Myocyte (in vitro differentiated cells): ENCODE results near the gene PLK5. TPM values are rescaled to one million over a fixed set of nuclear protein-coding genes. Genes with fewer than 3 reads are reported as not detected.
"Not testable (repeated sequence)": the region's sequence is repeated elsewhere in the genome, so short reads cannot be mapped to it uniquely, and the experiment has no call there.

ENCODE experiments used
- DNase-seq: peaks from one replicate; pipeline ENCODE4 v3.0.0-alpha.2; 2012; ENCODE audit warnings: low read depth
- total RNA-seq: library from RNA; depleted of rRNA; stranded (reverse); fragments of >200 nt; gene quantifications from 2 replicates; pipeline ENCODE4 v1.2.3, GENCODE V29; 2014

PLK5 gene
- total RNA-seq, 1 donor from 2014 or later, result not detected

GRCh38 chr19:1507763-1508506, 15.9 kb upstream of the PLK5 start:
- DNase-seq, result peak; percentile 72

DNA sequence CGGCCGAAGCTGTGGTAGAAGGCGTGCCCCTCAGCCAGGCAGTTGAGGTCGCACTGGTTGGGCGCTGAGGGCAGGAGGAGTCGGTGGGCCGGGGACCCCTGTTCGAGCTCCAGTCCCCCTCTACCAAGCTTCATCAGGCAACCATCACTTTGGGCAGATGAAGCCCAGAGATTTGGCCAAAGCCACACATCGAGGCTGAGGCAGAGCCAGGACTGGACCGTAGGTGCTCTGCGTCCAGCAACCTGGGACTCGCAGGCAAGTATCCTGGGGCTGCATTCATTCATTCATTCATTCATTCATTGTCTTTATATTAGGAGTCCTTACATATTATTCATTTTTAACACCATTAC, 15.4 kb upstream of the PLK5 start:
- DNase-seq, result no peak

DNA sequence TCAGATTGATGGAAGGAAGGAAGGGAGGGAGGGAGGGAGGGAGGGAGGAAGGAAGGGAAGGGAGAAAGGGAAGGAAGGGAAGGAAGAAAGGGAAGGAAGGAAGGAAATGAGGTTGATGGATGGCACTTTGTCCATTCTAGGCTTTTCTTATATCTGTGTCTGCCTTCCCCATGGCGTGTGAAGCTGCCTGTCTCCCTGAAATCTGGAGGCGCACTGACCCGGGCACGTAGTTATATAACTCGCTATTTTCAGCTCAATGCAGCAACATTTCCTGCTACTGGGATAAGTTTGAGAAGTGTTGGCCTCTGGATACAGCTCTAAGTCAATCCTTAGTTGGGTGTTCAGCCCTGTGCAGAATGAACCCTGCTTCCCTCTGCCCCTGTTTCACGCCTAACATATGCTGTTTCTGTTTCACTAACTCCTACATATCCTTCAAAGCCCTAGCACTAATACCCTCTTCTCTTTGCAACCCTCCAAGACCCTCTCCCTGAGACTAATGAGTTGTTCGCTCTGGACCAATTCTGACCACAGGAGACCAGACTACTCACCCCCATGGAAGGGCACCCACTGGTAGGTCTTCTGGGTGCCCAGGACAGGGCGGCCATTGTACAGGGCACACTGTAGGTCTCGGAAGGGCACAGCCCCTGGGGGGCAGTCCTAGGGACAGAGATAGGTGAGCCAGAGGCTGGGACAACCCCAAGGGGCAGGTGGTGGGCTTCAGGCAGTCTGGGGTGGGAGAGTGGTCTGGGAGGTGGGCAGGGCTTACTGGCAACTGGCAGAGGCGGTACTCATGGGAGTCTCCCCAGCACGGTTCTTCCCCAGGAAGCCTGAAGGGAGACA, 14.1 kb upstream of the PLK5 start:
- no peak for DNase-seq

DNA sequence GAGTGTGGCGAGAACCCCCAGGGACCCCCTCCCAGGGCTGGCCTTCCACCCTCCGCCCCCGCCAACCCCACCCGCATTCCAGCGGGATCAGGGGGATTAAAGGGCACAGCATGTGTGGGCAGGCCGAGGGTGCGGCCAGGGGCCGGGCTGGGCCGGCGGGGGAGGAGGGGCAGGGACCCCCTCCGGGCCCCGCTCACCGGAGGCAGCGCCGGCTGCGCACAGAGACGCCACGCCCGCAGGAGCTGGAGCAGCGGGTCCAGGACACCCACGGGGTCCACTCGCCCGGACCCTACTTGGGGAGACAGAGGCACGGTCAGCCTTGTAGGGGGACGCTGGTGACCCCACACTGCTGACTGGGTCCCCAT, 13.5 kb upstream of the PLK5 start:
- peak; percentile 43 for DNase-seq

DNA sequence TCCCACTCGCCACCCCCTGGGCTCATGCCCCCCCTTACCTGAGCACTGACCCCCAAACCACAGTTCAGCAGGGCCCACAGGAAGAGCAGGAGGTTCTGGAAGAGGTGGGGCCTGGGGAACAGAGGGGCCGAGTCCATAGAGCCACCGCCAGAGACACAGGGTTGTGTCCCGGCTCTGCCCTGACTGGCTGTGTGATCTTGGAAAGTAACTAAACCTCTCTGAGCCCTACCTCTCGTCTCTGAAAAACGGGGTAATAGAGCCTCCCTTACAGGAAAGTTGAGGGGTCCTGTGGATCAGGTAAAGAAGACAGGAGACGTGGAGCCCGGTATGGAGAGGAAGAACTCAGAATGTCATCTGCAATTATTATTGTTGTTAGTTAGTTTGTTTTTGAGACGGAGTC, 13.1 kb upstream of the PLK5 start:
- no peak for DNase-seq

GRCh38 chr19:1511318-1512317, 12.3 kb upstream of the PLK5 start:
- DNase-seq, result no peak

- peak; percentile 79 for DNase-seq
Observed at GRCh38 chr19:1512671-1513498, 11.0 kb upstream of the PLK5 start, which contains the start of gene ADAMTSL5. Gene ADAMTSL5 (minus strand): TSS chr19:1513019. CDS start chr19:1510943, 2,076 bp downstream.

- peak; percentile 69 for DNase-seq
Observed at GRCh38 chr19:1513499-1514294, 10.2 kb upstream of the PLK5 start.

DNA sequence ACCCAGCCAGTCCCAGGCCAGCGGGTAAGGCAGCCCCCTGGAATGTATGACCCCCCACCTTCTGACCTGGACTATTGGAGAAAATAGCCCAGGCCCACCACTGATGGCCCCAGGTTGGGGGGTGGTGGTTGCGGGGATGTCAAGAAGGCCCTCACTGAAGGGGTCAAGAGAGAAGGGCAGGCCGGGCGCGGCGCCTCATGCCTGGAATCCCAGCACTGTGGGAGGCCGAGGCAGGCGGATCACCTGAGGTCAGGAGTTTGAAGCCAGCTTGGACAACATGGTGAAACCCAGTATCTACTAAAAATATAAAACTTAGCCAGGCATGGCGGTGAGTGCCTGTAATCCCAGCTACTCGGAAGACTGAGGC, 9.6 kb upstream of the PLK5 start:
- DNase-seq, result no peak

GRCh38 chr19:1514986-1515721, 8.7 kb upstream of the PLK5 start:
- no peak for DNase-seq

- no peak for DNase-seq
Observed at GRCh38 chr19:1516395-1516753, 7.5 kb upstream of the PLK5 start.

DNA sequence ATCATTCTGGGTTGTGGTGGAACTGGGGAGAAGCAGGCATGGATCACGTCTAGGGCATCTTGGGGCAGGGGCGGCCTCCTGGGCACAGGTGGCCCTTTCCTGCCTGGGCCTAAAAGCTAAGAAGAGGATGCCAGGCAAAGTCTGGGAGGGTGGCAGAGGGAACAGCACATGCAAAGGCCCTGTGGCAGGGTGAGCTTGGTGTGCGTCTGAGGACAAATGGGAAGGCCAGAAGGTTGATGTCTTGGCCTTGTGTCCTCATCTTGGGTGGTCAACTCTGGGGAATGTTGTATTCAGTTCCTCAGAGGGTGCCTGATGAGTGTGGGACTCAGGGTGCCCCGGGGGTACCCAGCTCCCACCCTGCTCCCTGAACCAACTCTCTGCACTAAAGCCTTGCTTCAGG, 5.4 kb upstream of the PLK5 start:
- DNase-seq, result no peak

GRCh38 chr19:1519802-1520201, 4.1 kb upstream of the PLK5 start:
- not testable (repeated sequence) for DNase-seq

DNA sequence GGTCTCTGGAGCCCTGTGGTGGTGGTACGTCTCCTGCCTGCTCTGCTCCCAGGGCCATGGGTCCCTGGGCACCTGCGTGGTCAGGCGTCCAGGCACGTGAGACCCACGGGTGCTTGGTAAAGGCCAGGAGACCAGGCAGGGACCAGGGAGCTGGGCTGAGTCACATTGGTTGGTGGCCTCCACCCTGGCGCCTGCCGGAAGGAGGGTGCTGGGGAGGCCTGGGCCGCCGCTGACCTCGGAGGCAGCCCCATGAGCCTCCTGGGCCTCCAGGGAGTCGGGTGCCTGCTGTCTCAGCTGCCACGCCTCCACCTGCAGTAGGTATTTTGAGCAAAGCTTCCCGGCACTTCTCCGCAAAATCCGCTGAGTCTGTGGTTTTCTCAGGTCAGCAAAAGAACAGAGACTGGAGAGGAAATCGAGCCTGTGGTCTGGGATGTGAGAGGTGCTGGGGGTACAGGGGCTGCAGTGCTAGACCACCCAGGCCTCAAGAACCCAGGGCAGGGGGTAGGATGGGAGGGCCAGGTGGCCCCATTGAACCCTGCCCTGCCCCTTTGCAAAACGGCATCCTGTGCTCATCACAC, 3.6 kb upstream of the PLK5 start:
- DNase-seq, result no peak

- no peak for DNase-seq
Observed at GRCh38 chr19:1521636-1522035, 2.2 kb upstream of the PLK5 start.

DNA sequence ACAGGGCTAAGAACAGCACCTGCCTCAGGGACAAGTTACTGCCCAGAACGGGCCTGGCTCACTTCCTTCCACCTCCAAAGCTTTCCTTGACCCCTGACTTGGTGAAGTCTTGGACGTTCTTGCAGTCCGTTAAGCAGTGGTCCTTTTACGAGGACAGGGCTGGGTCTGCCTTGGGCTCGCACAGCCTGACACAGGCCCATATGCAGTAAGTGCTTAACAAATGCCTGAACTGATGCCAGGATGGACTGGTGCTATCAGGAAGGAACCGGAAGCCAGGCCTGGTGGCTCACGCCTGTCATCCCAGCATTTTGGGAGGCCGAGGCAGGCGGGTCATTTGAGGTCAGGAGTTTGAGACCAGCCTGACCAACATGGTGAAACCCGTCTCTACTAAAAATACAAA, 1.8 kb upstream of the PLK5 start:
- no peak for DNase-seq

- no peak for DNase-seq
Observed at GRCh38 chr19:1522838-1523237, 1.0 kb upstream of the PLK5 start.

- DNase-seq, result no peak
Observed at GRCh38 chr19:1524287-1524971, 552 bp downstream of the PLK5 start.
